ENCODE results near the gene NEURL3.
"Not testable (repeated sequence)": the region's sequence is repeated elsewhere in the genome, so short reads cannot be mapped to it uniquely, and the experiment has no call there.

The NEURL3 gene

GRCh38 chr2:96506016-96506906 is 1.1 kb upstream of the NEURL3 start:
- no peak for DNase-seq

GRCh38 chr2:96503637-96504243 is 1.4 kb downstream of the NEURL3 start:
- DNase-seq = no peak

- DNase-seq = no peak
These were observed 2.1 kb downstream of the NEURL3 start for GRCh38 chr2:96502891-96503636.

GRCh38 chr2:96501886-96502810 is 3.0 kb downstream of the NEURL3 start:
- DNase-seq = no peak

- no peak for DNase-seq
These were observed 3.7 kb downstream of the NEURL3 start for GRCh38 chr2:96501471-96501874.

GRCh38 chr2:96500385-96501066 is 4.6 kb downstream of the NEURL3 start:
- no peak for DNase-seq

- DNase-seq = no peak
These were observed 5.8 kb downstream of the NEURL3 start for GRCh38 chr2:96499061-96499960.

GRCh38 chr2:96498611-96499010 is 6.5 kb downstream of the NEURL3 start:
- DNase-seq = not testable (repeated sequence)

- DNase-seq = no peak
These were observed 7.1 kb downstream of the NEURL3 start for GRCh38 chr2:96498021-96498431.

GRCh38 chr2:96495982-96496629 is 9.1 kb downstream of the NEURL3 start:
- no peak for DNase-seq

- DNase-seq = no peak
These were observed 11.0 kb downstream of the NEURL3 start for GRCh38 chr2:96494188-96494587.

- DNase-seq = no peak
These were observed 12.1 kb downstream of the NEURL3 start for GRCh38 chr2:96493072-96493471.

- no peak for DNase-seq
These were observed 13.2 kb downstream of the NEURL3 start for GRCh38 chr2:96491860-96492497.

- DNase-seq = no peak
These were observed 15.5 kb downstream of the NEURL3 start for GRCh38 chr2:96489663-96490062.

GRCh38 chr2:96489261-96489660 is 15.9 kb downstream of the NEURL3 start:
- DNase-seq = no peak

- no peak for DNase-seq
These were observed 18.5 kb downstream of the NEURL3 start for GRCh38 chr2:96486696-96487095.

GRCh38 chr2:96485751-96486651 is 19.2 kb downstream of the NEURL3 start:
- peak; percentile 43 for DNase-seq

GRCh38 chr2:96485350-96485749 is 19.8 kb downstream of the NEURL3 start:
- DNase-seq = no peak

GRCh38 chr2:96484091-96484490 is 21.1 kb downstream of the NEURL3 start:
- DNase-seq = no peak
